ENCODE results near the gene ROCK2. TPM values are rescaled to one million over a fixed set of nuclear protein-coding genes. Genes with fewer than 3 reads are reported as not detected.

Gene ROCK2
- total and polyA plus RNA-seq, 2 of the 13 experiments (the other 11 are each of a cell fraction or from before 2014, with no cell fraction given), result 38.1 to 119 TPM

- TF ChIP-seq ZNF331 (CRISPR knock-in tag; IDR thresholded peaks at IDR 0.05) (peak; percentile 98), IKZF4 (CRISPR knock-in tag; IDR thresholded peaks at IDR 0.05; ENCODE audit: borderline replicate concordance, low read depth, not compliant biosample characterization) (peak; percentile 92), ZNF761 (CRISPR knock-in tag; conservative IDR thresholded peaks at IDR 0.05) (peak; percentile 92; the same call in 1 of the 2 replicates), PHF20 (CRISPR knock-in tag; IDR thresholded peaks at IDR 0.05) (peak; percentile 38; the same call in 1 of the 2 replicates), ISL2 (CRISPR knock-in tag; IDR thresholded peaks at IDR 0.05) (peak; percentile 93), KLF11 (CRISPR knock-in tag; IDR thresholded peaks at IDR 0.05) (peak; percentile 85), CEBPG (CRISPR knock-in tag; IDR thresholded peaks at IDR 0.05) (no peak; the same call in 1 of the 2 replicates), NCOA1 (CRISPR knock-in tag; IDR thresholded peaks at IDR 0.05) (peak; percentile 92), ZNF281 (CRISPR knock-in tag; IDR thresholded peaks at IDR 0.05; ENCODE audit: borderline replicate concordance) (peak; percentile 30; the same call in 1 of the 2 replicates), ZNF430 (CRISPR knock-in tag; IDR thresholded peaks at IDR 0.05) (peak; percentile 93; the same call in 1 of the 2 replicates), KDM2A (CRISPR knock-in tag; IDR thresholded peaks at IDR 0.05; ENCODE audit: borderline replicate concordance, low read depth) (peak; percentile 70), ZNF558 (CRISPR knock-in tag; IDR thresholded peaks at IDR 0.05; ENCODE audit: borderline replicate concordance) (peak; percentile 91; the same call in 1 of the 2 replicates), KLF16 (CRISPR knock-in tag; IDR thresholded peaks at IDR 0.05) (peak in 1 of 2 experiments; percentile 72; a peak in 1 of 4 replicates), GPN1 (CRISPR knock-in tag; IDR thresholded peaks at IDR 0.05; ENCODE audit: borderline replicate concordance) (no peak), ZNF564 (CRISPR knock-in tag; IDR thresholded peaks at IDR 0.05) (peak; percentile 56; the same call in 1 of the 2 replicates), CAMTA2 (CRISPR knock-in tag; IDR thresholded peaks at IDR 0.05; ENCODE audit: borderline replicate concordance) (no peak; the same call in 1 of the 2 replicates), SP140L (CRISPR knock-in tag; IDR thresholded peaks at IDR 0.05; ENCODE audit: borderline replicate concordance) (peak; percentile 30; the same call in 1 of the 2 replicates), RNF219 (CRISPR knock-in tag; IDR thresholded peaks at IDR 0.05) (peak; percentile 80; the same call in 1 of the 2 replicates), HMGA1 (CRISPR knock-in tag; conservative IDR thresholded peaks at IDR 0.05) (no peak), FUBP1 (CRISPR knock-in tag; IDR thresholded peaks at IDR 0.05; ENCODE audit: borderline replicate concordance) (0 out of 2 replicates have a peak, but pooled peaks have one; percentile 51), ZNF724P (CRISPR knock-in tag; IDR thresholded peaks at IDR 0.05; ENCODE audit: borderline replicate concordance) (no peak; the same call in 1 of the 2 replicates), MED13 (CRISPR knock-in tag; IDR thresholded peaks at IDR 0.05) (peak; percentile 91)
Measured at GRCh38 chr2:11370377-11371091, 26.1 kb upstream of the ROCK2 start (continued).

All from HepG2 (cell line).